Measurements from ENCODE around the gene TMEM178A. TPM values are rescaled to one million over a fixed set of nuclear protein-coding genes. Genes with fewer than 3 reads are reported as not detected.
"Not testable (repeated sequence)": the region's sequence is repeated elsewhere in the genome, so short reads cannot be mapped to it uniquely, and the experiment has no call there.

Gene TMEM178A
- total and polyA plus RNA-seq, 2 donors (not counting 1 experiment from before 2014, with no cell fraction given), result 0.69 to 0.99 TPM

DNA sequence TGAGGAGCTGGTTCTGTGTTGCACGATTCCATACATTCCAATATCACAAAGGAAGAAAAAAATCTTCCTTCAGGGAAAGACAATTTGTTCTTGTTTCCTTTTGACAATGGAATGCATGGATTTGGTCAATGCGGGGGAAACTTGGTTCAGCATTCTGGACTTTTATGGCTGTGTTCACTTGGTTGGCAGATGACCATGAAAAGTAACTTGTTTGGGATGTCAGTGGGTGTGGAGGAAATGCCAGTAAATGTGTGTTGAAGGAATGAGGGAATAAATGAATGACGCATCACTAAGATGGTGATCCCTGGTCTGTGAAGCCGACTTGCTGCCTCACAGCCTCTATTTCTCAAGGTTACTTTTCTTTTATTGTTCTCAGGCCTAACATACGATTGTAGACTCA lies 59.7 kb downstream of the TMEM178A start:
- intact Hi-C loops (cut with micrococcal nuclease), result no loop called here
- Mint-ChIP-seq H3K27me3 (peaks cover 14% of the 10 kb centered on the region), H3K27ac (no peak overlapping the region), H3K4me1 (peaks cover 9% of the 10 kb centered on the region), H3K4me3 (no peak overlapping the region), H3K9me3 (ENCODE audit: insufficient read depth) (no peaks in the 10 kb centered on the region)
- no peak overlapping the region for H2AFZ ChIP-seq (ENCODE audit: insufficient read depth, low read depth, low read length, poor library complexity, severe bottlenecking)
- WGBS (ENCODE audit: insufficient coverage), result 90% methylated on average over 3 of the region's 5 CpGs
- H3K36me3 ChIP-seq (replicated peaks in 1 of 2; ENCODE audit: control extremely low read depth in 1 of 2, control insufficient read depth in 1 of 2, extremely low read depth in 1 of 2, insufficient read depth in 2 of 2, low read length in 1 of 2), result no peaks in the 10 kb centered on the region
- no peak overlapping the region for H3K9ac ChIP-seq (ENCODE audit: low read length)
- H3K4me2 ChIP-seq (replicated peaks; ENCODE audit: low read depth, low read length, poor library complexity, severe bottlenecking), result no peak overlapping the region
- no peak overlapping the region for H3K27ac ChIP-seq (ENCODE audit: low read length in 2 of 2)
- TF ChIP-seq, protein P1, sequence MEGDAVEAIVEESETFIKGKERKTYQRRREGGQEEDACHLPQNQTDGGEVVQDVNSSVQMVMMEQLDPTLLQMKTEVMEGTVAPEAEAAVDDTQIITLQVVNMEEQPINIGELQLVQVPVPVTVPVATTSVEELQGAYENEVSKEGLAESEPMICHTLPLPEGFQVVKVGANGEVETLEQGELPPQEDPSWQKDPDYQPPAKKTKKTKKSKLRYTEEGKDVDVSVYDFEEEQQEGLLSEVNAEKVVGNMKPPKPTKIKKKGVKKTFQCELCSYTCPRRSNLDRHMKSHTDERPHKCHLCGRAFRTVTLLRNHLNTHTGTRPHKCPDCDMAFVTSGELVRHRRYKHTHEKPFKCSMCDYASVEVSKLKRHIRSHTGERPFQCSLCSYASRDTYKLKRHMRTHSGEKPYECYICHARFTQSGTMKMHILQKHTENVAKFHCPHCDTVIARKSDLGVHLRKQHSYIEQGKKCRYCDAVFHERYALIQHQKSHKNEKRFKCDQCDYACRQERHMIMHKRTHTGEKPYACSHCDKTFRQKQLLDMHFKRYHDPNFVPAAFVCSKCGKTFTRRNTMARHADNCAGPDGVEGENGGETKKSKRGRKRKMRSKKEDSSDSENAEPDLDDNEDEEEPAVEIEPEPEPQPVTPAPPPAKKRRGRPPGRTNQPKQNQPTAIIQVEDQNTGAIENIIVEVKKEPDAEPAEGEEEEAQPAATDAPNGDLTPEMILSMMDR (IDR thresholded peaks at IDR 0.05), result no peak
- no peak overlapping the region for H3K4me3 ChIP-seq (ENCODE audit: control extremely low read depth in 1 of 5, extremely low read depth in 1 of 5, insufficient read depth in 1 of 5, low read depth in 2 of 5, low read length in 4 of 5)
- peaks cover 0 to 14% of the 10 kb centered on the region in 2 donors for H3K4me1 ChIP-seq (ENCODE audit: control insufficient read depth in 2 of 2, insufficient read depth in 2 of 2, low read length in 2 of 2)
- DNase-seq (no peak), ATAC-seq (ENCODE audit: low read depth) (no peak)
- no peaks in the 10 kb centered on the region for H4K20me1 ChIP-seq (ENCODE audit: control insufficient read depth, insufficient read depth, low read length, poor library complexity, severe bottlenecking)
- H3K79me2 ChIP-seq (ENCODE audit: control insufficient read depth, insufficient read depth, low read length), result no peaks in the 10 kb centered on the region
- no peaks in the 10 kb centered on the region for H3K9me3 ChIP-seq (ENCODE audit: control extremely low read depth in 1 of 3, control insufficient read depth in 2 of 3, insufficient read depth in 1 of 3, low read length in 2 of 3)
- CTCF ChIA-PET, result interaction anchor here (1.6 to 8.7 kb wide), 2 partner anchors 12 to 346 kb away, joined by 3 to 162 read pairs; no protein-coding TSS in a partner anchor
- no peaks in the 10 kb centered on the region for H3K27me3 ChIP-seq (replicated peaks in 1 of 4; ENCODE audit: control extremely low read depth in 1 of 4, control insufficient read depth in 3 of 4, insufficient read depth in 4 of 4, low read length in 3 of 4)
- POLR2A ChIA-PET, result no interaction called here

DNA sequence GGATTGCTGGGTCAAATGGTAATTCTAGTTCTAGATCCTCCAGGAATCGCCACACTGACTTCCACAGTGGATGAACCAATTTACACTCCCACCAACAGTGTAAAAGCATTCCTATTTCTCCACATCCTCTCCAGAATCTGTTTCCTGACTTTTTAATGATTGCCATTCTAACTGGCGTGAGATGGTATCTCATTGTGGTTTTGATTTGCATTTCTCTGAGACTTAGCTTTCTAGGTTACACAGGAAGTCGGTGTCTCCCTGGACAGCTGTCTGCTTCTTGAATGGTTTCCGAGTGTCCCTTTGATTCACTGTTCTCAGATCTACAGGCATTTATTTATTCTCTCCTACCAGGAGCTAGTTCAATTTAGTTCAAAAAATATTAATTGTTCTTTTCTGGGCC lies 62.4 kb downstream of the TMEM178A start:
- H3K9ac ChIP-seq (ENCODE audit: low read length); ATAC-seq (ENCODE audit: low read depth); H3K79me2 ChIP-seq (ENCODE audit: control insufficient read depth, insufficient read depth, low read length); H2AFZ ChIP-seq (ENCODE audit: insufficient read depth, low read depth, low read length, poor library complexity, severe bottlenecking); H3K27me3 Mint-ChIP-seq; H3K4me3 Mint-ChIP-seq; H3K4me2 ChIP-seq (replicated peaks; ENCODE audit: low read depth, low read length, poor library complexity, severe bottlenecking); H3K4me1 Mint-ChIP-seq; POLR2A ChIA-PET; H3K27me3 ChIP-seq (replicated peaks in 1 of 4; ENCODE audit: control extremely low read depth in 1 of 4, control insufficient read depth in 3 of 4, insufficient read depth in 4 of 4, low read length in 3 of 4); H3K36me3 ChIP-seq (replicated peaks in 1 of 2; ENCODE audit: control extremely low read depth in 1 of 2, control insufficient read depth in 1 of 2, extremely low read depth in 1 of 2, insufficient read depth in 2 of 2, low read length in 1 of 2); H3K9me3 Mint-ChIP-seq (ENCODE audit: insufficient read depth); H4K20me1 ChIP-seq (ENCODE audit: control insufficient read depth, insufficient read depth, low read length, poor library complexity, severe bottlenecking); H3K27ac ChIP-seq (ENCODE audit: low read length in 2 of 2); H3K9me3 ChIP-seq (ENCODE audit: control extremely low read depth in 1 of 3, control insufficient read depth in 2 of 3, insufficient read depth in 1 of 3, low read length in 2 of 3); intact Hi-C loops (cut with micrococcal nuclease); H3K4me3 ChIP-seq (ENCODE audit: control extremely low read depth in 1 of 5, extremely low read depth in 1 of 5, insufficient read depth in 1 of 5, low read depth in 2 of 5, low read length in 4 of 5); DNase-seq; H3K27ac Mint-ChIP-seq: not testable (repeated sequence)
- CTCF ChIA-PET, result interaction anchor here (0.6 to 8.7 kb wide), 8 partner anchors 11 to 397 kb away, joined by 3 to 162 read pairs (median 3); no protein-coding TSS in a partner anchor
- H3K4me1 ChIP-seq (ENCODE audit: control insufficient read depth in 2 of 2, insufficient read depth in 2 of 2, low read length in 2 of 2), result peaks cover 0 to 14% of the 10 kb centered on the region in 2 donors
- WGBS (ENCODE audit: insufficient coverage), result 20% methylated on average over 1 of the region's 4 CpGs

All from B cell (primary cell).